Upper lobe of left lung (tissue), 6 donors: ENCODE measurements around the gene IL1RAPL1. TPM values are rescaled to one million over a fixed set of nuclear protein-coding genes. Genes with fewer than 3 reads are reported as not detected.

Experiments
- ATAC-seq, 2 donors: fragments of 200-7000 bp; cut with Tn5 transposase; one replicate each; pipeline ENCODE4 v1.9.1; 2022; ENCODE audit warnings: mild to moderate bottlenecking in 2 of 2, moderate library complexity in 2 of 2; ENCODE audit not compliant: low FRiP score in 2 of 2
- DNase-seq, 2 donors: peaks; one replicate each; pipeline ENCODE4 v3.0.0-alpha.2; 2019 to 2020
- H3K27ac ChIP-seq, 4 donors: fragments of 200-600 bp; sonication (generic); one replicate each; pipeline ENCODE4 v1.5.1; 2016 to 2019
- H3K27me3 ChIP-seq, 4 donors: fragments of 200-600 bp; sonication (generic); one replicate each; pipeline ENCODE4 v1.5.1; 2017 to 2019
- H3K36me3 ChIP-seq, 4 donors: fragments of 200-600 bp; sonication (generic); one replicate each; pipeline ENCODE4 v1.5.1; 2016 to 2019
- H3K4me1 ChIP-seq, 4 donors: fragments of 200-600 bp; sonication (generic); one replicate each; pipeline ENCODE4 v1.5.1; 2018 to 2019
- H3K4me3 ChIP-seq, 4 donors: fragments of 200-600 bp; sonication (generic); one replicate each; pipeline ENCODE4 v1.5.1; 2017 to 2019; ENCODE audit warnings: mild to moderate bottlenecking in 2 of 4, moderate library complexity in 1 of 4
- H3K9me3 ChIP-seq, 4 donors: fragments of 200-600 bp; sonication (generic); one replicate each; pipeline ENCODE4 v1.5.1; 2018 to 2019
- EP300 ChIP-seq, 4 donors: sonication (generic); formaldehyde crosslinking; IDR thresholded peaks; one replicate each; pipeline ENCODE4 v1.5.1; 2017; ENCODE audit warnings: antibody characterized with exemption in 4 of 4, control low read depth in 2 of 4
- POLR2A ChIP-seq, 4 donors: fragments of 450-650 bp; IDR thresholded peaks; one replicate each; pipeline ENCODE4 v1.5.1; 2016 to 2017; ENCODE audit warnings: antibody characterized with exemption in 4 of 4, mild to moderate bottlenecking in 2 of 4
- POLR2AphosphoS5 ChIP-seq, 2 donors: sonication (generic); formaldehyde crosslinking; IDR thresholded peaks; one replicate each; pipeline ENCODE4 v1.5.1; 2017; ENCODE audit warnings: antibody characterized with exemption in 2 of 2
- WGBS, 2 donors: methylation state at CpG; one replicate each; pipeline ENCODE4 v1.1.5; 2017 to 2018; 5-methylcytosine and 5-hydroxymethylcytosine counted together
- total RNA-seq, 6 donors: library from RNA; depleted of rRNA in 4 of 6; stranded (reverse); fragments of >200 nt in 4 of 6; gene quantifications; one replicate each; pipeline versions ENCODE4 v1.1.0 to v1.2.1, GENCODE V29; 2016 to 2021
- TF ChIP-seq, protein P1 (sequence below), 6 experiments: fragments of 450-650 bp in 4 of 6; fragments of 200-600 bp in 2 of 6; sonication (generic) in 2 of 6; IDR thresholded peaks; one replicate each; pipeline ENCODE4 v1.5.1; 2016 to 2019; ENCODE audit warnings: antibody characterized with exemption in 6 of 6
- donor health status: DM: no; HTN: no; CAD: no; lungs with moderate emphysema.
- donor health status: DM: no; HTN: yes; CAD: no; lungs with severe emphysema.

IL1RAPL1 gene
- total RNA-seq, 6 donors from 2014 or later = 0.09 to 0.46 (median 0.33) TPM; not detected in 3

DNA sequence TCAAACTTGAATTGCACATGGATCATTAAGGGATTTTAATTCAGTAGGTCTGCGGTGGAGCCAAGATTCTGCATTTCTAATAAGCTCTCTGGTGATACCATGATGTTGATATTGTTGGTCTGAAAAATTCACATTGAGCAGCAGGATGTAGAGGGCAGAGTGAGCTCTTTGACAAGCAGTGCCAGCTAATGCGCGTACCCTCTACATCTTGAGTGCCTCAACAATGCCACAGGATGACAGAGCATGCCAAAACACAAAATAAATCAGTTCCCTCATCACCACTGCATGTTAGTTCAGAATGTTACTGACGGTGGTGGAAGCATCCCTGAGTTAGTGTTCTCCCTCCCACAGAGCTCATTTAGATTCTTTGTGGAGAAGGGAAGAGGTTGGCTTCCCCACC, 23.5 kb downstream of the IL1RAPL1 start:
- TF ChIP-seq, protein P1, sequence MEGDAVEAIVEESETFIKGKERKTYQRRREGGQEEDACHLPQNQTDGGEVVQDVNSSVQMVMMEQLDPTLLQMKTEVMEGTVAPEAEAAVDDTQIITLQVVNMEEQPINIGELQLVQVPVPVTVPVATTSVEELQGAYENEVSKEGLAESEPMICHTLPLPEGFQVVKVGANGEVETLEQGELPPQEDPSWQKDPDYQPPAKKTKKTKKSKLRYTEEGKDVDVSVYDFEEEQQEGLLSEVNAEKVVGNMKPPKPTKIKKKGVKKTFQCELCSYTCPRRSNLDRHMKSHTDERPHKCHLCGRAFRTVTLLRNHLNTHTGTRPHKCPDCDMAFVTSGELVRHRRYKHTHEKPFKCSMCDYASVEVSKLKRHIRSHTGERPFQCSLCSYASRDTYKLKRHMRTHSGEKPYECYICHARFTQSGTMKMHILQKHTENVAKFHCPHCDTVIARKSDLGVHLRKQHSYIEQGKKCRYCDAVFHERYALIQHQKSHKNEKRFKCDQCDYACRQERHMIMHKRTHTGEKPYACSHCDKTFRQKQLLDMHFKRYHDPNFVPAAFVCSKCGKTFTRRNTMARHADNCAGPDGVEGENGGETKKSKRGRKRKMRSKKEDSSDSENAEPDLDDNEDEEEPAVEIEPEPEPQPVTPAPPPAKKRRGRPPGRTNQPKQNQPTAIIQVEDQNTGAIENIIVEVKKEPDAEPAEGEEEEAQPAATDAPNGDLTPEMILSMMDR (IDR thresholded peaks at IDR 0.05) = no peak
- TF ChIP-seq EP300 (IDR thresholded peaks at IDR 0.05) (no peak), POLR2A (IDR thresholded peaks at IDR 0.05) (no peak), POLR2AphosphoS5 (IDR thresholded peaks at IDR 0.05) (no peak)
- no peak overlapping the region for H3K4me3 ChIP-seq
- 79 to 100% methylated on average over 3 to 4 of the region's 4 CpGs for WGBS, 2 donors
- DNase-seq = no peak
- H3K27me3 ChIP-seq = no peaks in the 10 kb centered on the region
- H3K4me1 ChIP-seq = no peaks in the 10 kb centered on the region
- no peaks in the 10 kb centered on the region for H3K9me3 ChIP-seq
- H3K27ac ChIP-seq = no peak overlapping the region
- ATAC-seq = no peak
- no peaks in the 10 kb centered on the region for H3K36me3 ChIP-seq

DNA sequence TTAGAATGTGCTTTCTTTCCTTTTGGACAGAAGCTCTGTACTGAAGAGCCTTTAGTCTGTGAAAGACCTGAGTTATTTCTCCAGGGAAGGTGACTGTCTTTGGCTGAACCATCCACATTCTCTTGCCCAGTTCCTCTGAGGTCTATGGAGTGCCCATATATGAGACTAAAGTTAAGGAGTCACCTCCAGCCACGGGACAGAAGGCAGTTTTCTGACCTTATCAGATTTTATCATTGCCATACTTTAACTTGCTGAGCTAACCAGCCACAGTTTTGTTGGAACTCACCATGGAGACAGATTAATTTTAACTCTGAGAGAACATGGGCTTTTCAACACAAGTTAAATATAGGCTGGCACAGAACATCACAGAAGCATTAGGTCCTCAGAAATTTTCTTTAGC, 26.3 kb downstream of the IL1RAPL1 start:
- WGBS, 2 donors = 24% methylated on average over 1 of the region's 1 CpG; no CpG with 5 or more reads in 1 of the 2 donors
- ATAC-seq = no peak
- H3K27ac ChIP-seq = no peak overlapping the region

DNA sequence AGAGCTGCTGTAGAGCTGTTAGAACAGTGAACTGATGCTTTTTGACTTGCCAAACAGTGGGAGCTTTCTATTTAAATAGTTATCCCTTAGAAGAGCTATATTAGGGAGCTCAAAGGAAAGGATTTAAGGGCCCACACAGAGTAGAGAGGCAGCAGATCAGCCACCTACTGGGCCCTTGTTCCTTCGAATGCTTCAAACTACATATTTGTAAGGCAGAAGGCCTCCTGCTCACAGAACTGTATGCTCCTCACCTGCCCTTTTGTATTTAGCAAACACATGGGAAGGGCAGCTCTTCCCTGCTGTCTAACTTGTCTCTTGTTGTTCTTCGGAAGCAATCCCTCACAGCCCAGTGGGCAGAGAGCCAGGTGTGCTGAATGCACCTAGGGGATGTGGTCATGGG, 38.0 kb downstream of the IL1RAPL1 start:
- ATAC-seq (no peak), DNase-seq (no peak)
- Histone ChIP-seq H3K36me3 (no peaks in the 10 kb centered on the region), H3K9me3 (no peaks in the 10 kb centered on the region), H3K27me3 (no peaks in the 10 kb centered on the region), H3K4me1 (no peaks in the 10 kb centered on the region), H3K27ac (no peak overlapping the region), H3K4me3 (no peak overlapping the region)
- 60 to 75% methylated on average over 1 to 2 of the region's 2 CpGs for WGBS, 2 donors
- no peak for TF ChIP-seq POLR2A (IDR thresholded peaks at IDR 0.05)
- TF ChIP-seq, protein P1 (IDR thresholded peaks at IDR 0.05) = no peak
- no peak for TF ChIP-seq EP300 (IDR thresholded peaks at IDR 0.05)
- no peak for TF ChIP-seq POLR2AphosphoS5 (IDR thresholded peaks at IDR 0.05)

More for the DNA sequence above, 26.3 kb downstream of the IL1RAPL1 start:
- DNase-seq = no peak
- Histone ChIP-seq H3K36me3 (no peaks in the 10 kb centered on the region), H3K4me3 (no peak overlapping the region), H3K4me1 (no peaks in the 10 kb centered on the region), H3K9me3 (no peaks in the 10 kb centered on the region), H3K27me3 (no peaks in the 10 kb centered on the region)
- TF ChIP-seq EP300 (IDR thresholded peaks at IDR 0.05) (no peak), POLR2AphosphoS5 (IDR thresholded peaks at IDR 0.05) (no peak), POLR2A (IDR thresholded peaks at IDR 0.05) (no peak)
- TF ChIP-seq, protein P1 (IDR thresholded peaks at IDR 0.05) = no peak

DNA sequence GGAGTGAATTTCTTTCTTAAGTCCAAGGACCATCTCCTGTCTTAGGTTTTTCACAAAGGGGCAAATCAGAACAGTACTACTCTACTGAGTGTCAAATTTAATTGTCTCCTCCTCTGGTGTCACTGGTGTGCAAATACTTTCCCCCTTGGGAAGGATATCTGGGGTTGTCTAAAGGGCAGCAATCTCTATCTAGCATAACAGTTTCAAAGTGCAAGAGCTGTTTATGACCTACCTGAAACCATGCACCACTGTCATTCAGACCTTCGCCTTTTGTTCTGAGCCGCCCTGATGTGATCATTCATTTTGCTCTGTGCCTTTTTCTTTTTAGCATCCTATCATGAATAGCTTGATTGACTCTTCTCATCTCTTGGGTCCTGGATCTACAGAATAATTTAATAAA, 39.3 kb downstream of the IL1RAPL1 start:
- Histone ChIP-seq H3K4me3 (no peak overlapping the region), H3K9me3 (no peaks in the 10 kb centered on the region), H3K36me3 (no peaks in the 10 kb centered on the region), H3K4me1 (no peaks in the 10 kb centered on the region), H3K27me3 (no peaks in the 10 kb centered on the region), H3K27ac (no peak overlapping the region)
- whole genome bisulfite sequencing, 2 donors = 88 to 97% methylated on average over 2 of the region's 2 CpGs
- ATAC-seq = no peak
- TF ChIP-seq POLR2A (IDR thresholded peaks at IDR 0.05) (no peak), EP300 (IDR thresholded peaks at IDR 0.05) (no peak), POLR2AphosphoS5 (IDR thresholded peaks at IDR 0.05) (no peak)
- TF ChIP-seq, protein P1 (IDR thresholded peaks at IDR 0.05) = no peak
- DNase-seq = no peak

DNA sequence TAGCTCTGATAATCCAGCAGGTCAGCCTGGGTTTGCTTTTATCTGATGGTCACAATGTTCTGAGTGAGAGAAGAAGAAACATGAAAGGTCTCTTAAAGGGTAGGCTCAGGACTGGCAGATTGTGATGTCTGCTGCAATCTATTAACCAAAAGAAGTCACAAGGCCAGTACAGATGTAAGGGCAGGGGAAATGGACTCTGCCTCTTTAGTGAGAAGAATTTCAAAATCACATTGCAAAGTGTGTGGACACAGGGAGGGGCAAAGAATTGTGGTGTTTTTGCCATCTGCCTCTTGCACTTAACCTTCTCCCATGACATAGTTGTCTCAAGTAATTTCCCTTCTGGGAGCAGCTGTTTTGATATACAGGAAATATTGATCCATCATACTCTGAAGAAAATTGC, 40.9 kb downstream of the IL1RAPL1 start:
- H3K4me3 ChIP-seq = no peak overlapping the region
- ATAC-seq (no peak), DNase-seq (no peak)
- H3K9me3 ChIP-seq = no peaks in the 10 kb centered on the region
- H3K4me1 ChIP-seq = no peaks in the 10 kb centered on the region
- no peaks in the 10 kb centered on the region for H3K36me3 ChIP-seq
- H3K27me3 ChIP-seq = no peaks in the 10 kb centered on the region
- no peak for TF ChIP-seq POLR2AphosphoS5 (IDR thresholded peaks at IDR 0.05)
- no peak for TF ChIP-seq EP300 (IDR thresholded peaks at IDR 0.05)
- TF ChIP-seq POLR2A (IDR thresholded peaks at IDR 0.05) = no peak
- TF ChIP-seq, protein P1 (IDR thresholded peaks at IDR 0.05) = no peak
- no peak overlapping the region for H3K27ac ChIP-seq
